ENCODE measurements around the gene ZFR2. TPM values are rescaled to one million over a fixed set of nuclear protein-coding genes. Genes with fewer than 3 reads are reported as not detected.

Gene ZFR2
- total and polyA plus RNA-seq, 2 experiments from 2014 or later = not detected

GRCh38 chr19:3838661-3839060 lies 30.2 kb downstream of the ZFR2 start:
- WGBS, 2 experiments (ENCODE audit: low coverage in 1 of 2, low lambda C conversion rate in 2 of 2, missing lambda C conversion rate in 2 of 2) = 49 to 55% methylated on average over 11 to 13 of the region's 13 CpGs
- H3K4me3 ChIP-seq = no peak overlapping the region
- H3K27me3 ChIP-seq (replicated peaks; ENCODE audit: insufficient read depth) = peaks cover 22% of the 10 kb centered on the region
- DNase-seq = no peak
- H3K4me1 ChIP-seq (ENCODE audit: insufficient read depth) = no peaks in the 10 kb centered on the region
- no peak overlapping the region for H3K9ac ChIP-seq
- no peaks in the 10 kb centered on the region for H3K36me3 ChIP-seq (ENCODE audit: low read depth)
- H4K20me1 ChIP-seq (ENCODE audit: insufficient read depth) = no peaks in the 10 kb centered on the region
- H2AFZ ChIP-seq = no peak overlapping the region
- H3K9me2 ChIP-seq (ENCODE audit: insufficient read depth) = no peaks in the 10 kb centered on the region
- H3K4me2 ChIP-seq (ENCODE audit: unreplicated experiment) = no peak overlapping the region
- no peaks in the 10 kb centered on the region for H3K79me2 ChIP-seq (ENCODE audit: insufficient read depth)
- H3F3A ChIP-seq (ENCODE audit: insufficient read depth) = no peaks in the 10 kb centered on the region
- no peaks in the 10 kb centered on the region for H3K9me3 ChIP-seq (ENCODE audit: low read depth)
- in situ Hi-C loops (cut with MboI) = no loop called here
- no peak overlapping the region for H3K27ac ChIP-seq
- no peak for TF ChIP-seq EZH2phosphoT487 (IDR thresholded peaks at IDR 0.05; ENCODE audit: insufficient read depth, low read depth)
- TF ChIP-seq EZH2 (IDR thresholded peaks at IDR 0.05; ENCODE audit: insufficient read depth, poor library complexity, severe bottlenecking) = no peak

GRCh38 chr19:3837922-3838321 lies 30.9 kb downstream of the ZFR2 start:
- Histone ChIP-seq H3K79me2 (ENCODE audit: insufficient read depth) (no peaks in the 10 kb centered on the region), H3K9me2 (ENCODE audit: insufficient read depth) (no peaks in the 10 kb centered on the region), H3K27me3 (replicated peaks; ENCODE audit: insufficient read depth) (peaks cover 22% of the 10 kb centered on the region), H3K4me2 (ENCODE audit: unreplicated experiment) (no peak overlapping the region), H3K36me3 (ENCODE audit: low read depth) (no peaks in the 10 kb centered on the region), H3F3A (ENCODE audit: insufficient read depth) (no peaks in the 10 kb centered on the region), H4K20me1 (ENCODE audit: insufficient read depth) (no peaks in the 10 kb centered on the region), H3K4me1 (ENCODE audit: insufficient read depth) (no peaks in the 10 kb centered on the region), H3K4me3 (no peak overlapping the region), H3K27ac (no peak overlapping the region), H2AFZ (no peak overlapping the region), H3K9me3 (ENCODE audit: low read depth) (no peaks in the 10 kb centered on the region), H3K9ac (no peak overlapping the region)
- TF ChIP-seq EZH2phosphoT487 (IDR thresholded peaks at IDR 0.05; ENCODE audit: insufficient read depth, low read depth) = no peak
- TF ChIP-seq EZH2 (IDR thresholded peaks at IDR 0.05; ENCODE audit: insufficient read depth, poor library complexity, severe bottlenecking) = no peak
- DNase-seq = no peak
- in situ Hi-C loops (cut with MboI) = no loop called here
- WGBS, 2 experiments (ENCODE audit: low coverage in 1 of 2, low lambda C conversion rate in 2 of 2, missing lambda C conversion rate in 2 of 2) = 88% methylated on average over 19 of the region's 19 CpGs

GRCh38 chr19:3837332-3837731 lies 31.5 kb downstream of the ZFR2 start:
- Histone ChIP-seq H4K20me1 (ENCODE audit: insufficient read depth) (no peaks in the 10 kb centered on the region), H3K36me3 (ENCODE audit: low read depth) (no peaks in the 10 kb centered on the region), H2AFZ (no peak overlapping the region), H3K27me3 (replicated peaks; ENCODE audit: insufficient read depth) (peaks cover 18% of the 10 kb centered on the region), H3F3A (ENCODE audit: insufficient read depth) (no peaks in the 10 kb centered on the region), H3K9me3 (ENCODE audit: low read depth) (no peaks in the 10 kb centered on the region), H3K4me3 (no peak overlapping the region), H3K27ac (no peak overlapping the region), H3K9ac (no peak overlapping the region), H3K79me2 (ENCODE audit: insufficient read depth) (no peaks in the 10 kb centered on the region), H3K4me1 (ENCODE audit: insufficient read depth) (no peaks in the 10 kb centered on the region), H3K4me2 (ENCODE audit: unreplicated experiment) (no peak overlapping the region), H3K9me2 (ENCODE audit: insufficient read depth) (no peaks in the 10 kb centered on the region)
- WGBS, 2 experiments (ENCODE audit: low coverage in 1 of 2, low lambda C conversion rate in 2 of 2, missing lambda C conversion rate in 2 of 2) = 89 to 91% methylated on average over 17 of the region's 17 CpGs
- TF ChIP-seq EZH2 (IDR thresholded peaks at IDR 0.05; ENCODE audit: insufficient read depth, poor library complexity, severe bottlenecking) = no peak
- TF ChIP-seq EZH2phosphoT487 (IDR thresholded peaks at IDR 0.05; ENCODE audit: insufficient read depth, low read depth) = no peak
- in situ Hi-C loops (cut with MboI) = no loop called here
- DNase-seq = no peak

GRCh38 chr19:3836887-3837286 lies 32.0 kb downstream of the ZFR2 start:
- Histone ChIP-seq H3K27me3 (replicated peaks; ENCODE audit: insufficient read depth) (peaks cover 13% of the 10 kb centered on the region), H3K9me2 (ENCODE audit: insufficient read depth) (no peaks in the 10 kb centered on the region), H3K27ac (no peak overlapping the region), H3K4me1 (ENCODE audit: insufficient read depth) (no peaks in the 10 kb centered on the region), H3K9ac (no peak overlapping the region), H3K4me3 (no peak overlapping the region), H3K36me3 (ENCODE audit: low read depth) (no peaks in the 10 kb centered on the region), H3K4me2 (ENCODE audit: unreplicated experiment) (no peak overlapping the region), H4K20me1 (ENCODE audit: insufficient read depth) (no peaks in the 10 kb centered on the region), H3K9me3 (ENCODE audit: low read depth) (no peaks in the 10 kb centered on the region), H2AFZ (no peak overlapping the region), H3F3A (ENCODE audit: insufficient read depth) (no peaks in the 10 kb centered on the region), H3K79me2 (ENCODE audit: insufficient read depth) (no peaks in the 10 kb centered on the region)
- TF ChIP-seq EZH2phosphoT487 (IDR thresholded peaks at IDR 0.05; ENCODE audit: insufficient read depth, low read depth) = no peak
- in situ Hi-C loops (cut with MboI) = no loop called here
- 67 to 73% methylated on average over 6 of the region's 6 CpGs for WGBS, 2 experiments (ENCODE audit: low coverage in 1 of 2, low lambda C conversion rate in 2 of 2, missing lambda C conversion rate in 2 of 2)
- no peak for DNase-seq

GRCh38 chr19:3835055-3835435 lies 33.8 kb downstream of the ZFR2 start:
- H3K4me1 ChIP-seq (ENCODE audit: insufficient read depth) = no peaks in the 10 kb centered on the region
- no peak for DNase-seq
- no peak overlapping the region for H3K27ac ChIP-seq
- no peak overlapping the region for H3K4me2 ChIP-seq (ENCODE audit: unreplicated experiment)
- in situ Hi-C loops (cut with MboI) = no loop called here
- H3K36me3 ChIP-seq (ENCODE audit: low read depth) = no peaks in the 10 kb centered on the region
- no peak overlapping the region for H3K4me3 ChIP-seq
- H3K9me2 ChIP-seq (ENCODE audit: insufficient read depth) = no peaks in the 10 kb centered on the region
- H2AFZ ChIP-seq = no peak overlapping the region
- peaks cover 22% of the 10 kb centered on the region for H3K27me3 ChIP-seq (replicated peaks; ENCODE audit: insufficient read depth)
- no peaks in the 10 kb centered on the region for H4K20me1 ChIP-seq (ENCODE audit: insufficient read depth)
- H3F3A ChIP-seq (ENCODE audit: insufficient read depth) = no peaks in the 10 kb centered on the region
- TF ChIP-seq EZH2 (IDR thresholded peaks at IDR 0.05; ENCODE audit: insufficient read depth, poor library complexity, severe bottlenecking) (no peak), EZH2phosphoT487 (IDR thresholded peaks at IDR 0.05; ENCODE audit: insufficient read depth, low read depth) (no peak)
- no peak overlapping the region for H3K9ac ChIP-seq
- no peaks in the 10 kb centered on the region for H3K9me3 ChIP-seq (ENCODE audit: low read depth)
- 70 to 73% methylated on average over 9 of the region's 9 CpGs for WGBS, 2 experiments (ENCODE audit: low coverage in 1 of 2, low lambda C conversion rate in 2 of 2, missing lambda C conversion rate in 2 of 2)
- no peaks in the 10 kb centered on the region for H3K79me2 ChIP-seq (ENCODE audit: insufficient read depth)

Data from GM23248 (cell line).